Measurements from ENCODE around the gene CMIP. TPM values are rescaled to one million over a fixed set of nuclear protein-coding genes. Genes with fewer than 3 reads are reported as not detected.

CMIP gene
- total RNA-seq, 4 donors from 2014 or later: 63.9 to 89.9 (median 70.0) TPM

DNA sequence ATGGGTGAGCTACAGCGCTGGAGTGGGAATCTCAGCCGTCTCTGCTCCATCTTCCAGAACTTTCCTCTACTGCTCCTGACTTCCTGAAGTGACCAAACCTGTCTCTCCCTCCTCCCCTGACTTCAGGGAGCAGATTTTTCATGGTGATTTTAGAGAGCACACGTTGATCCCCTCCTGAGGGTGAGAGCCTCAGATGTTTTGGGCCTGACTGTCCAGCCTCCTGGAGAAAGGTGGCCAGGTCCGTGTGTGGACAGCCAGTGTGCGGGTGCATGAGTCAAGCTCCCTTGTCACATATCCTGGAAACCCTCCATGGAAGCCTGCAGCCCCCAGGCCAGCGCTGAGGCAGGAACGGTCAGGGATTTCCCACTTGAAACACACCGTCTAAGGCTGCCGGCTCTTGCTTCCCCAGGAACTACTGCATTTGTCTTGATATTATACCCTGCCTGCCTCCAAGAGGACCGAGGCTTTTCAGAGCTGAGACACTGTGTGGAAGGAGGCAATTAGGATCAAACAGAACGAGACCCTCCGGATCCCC is 143.1 kb downstream of the CMIP start:
- DNase-seq (ENCODE audit: low spot score in 2 of 2): no peak
- peaks cover 31% of the 10 kb centered on the region for H3K4me1 ChIP-seq
- no peak overlapping the region for H3K27ac ChIP-seq
- H3K4me3 ChIP-seq: no peak overlapping the region
- H3K27me3 ChIP-seq: no peaks in the 10 kb centered on the region
- TF ChIP-seq CTCF (IDR thresholded peaks at IDR 0.05) (no peak), POLR2A (IDR thresholded peaks at IDR 0.05) (no peak), EP300 (IDR thresholded peaks at IDR 0.05) (no peak), POLR2AphosphoS5 (IDR thresholded peaks at IDR 0.05) (no peak)
- H3K36me3 ChIP-seq: no peaks in the 10 kb centered on the region
- 89% methylated on average over 12 of the region's 12 CpGs for WGBS
- no peaks in the 10 kb centered on the region for H3K9me3 ChIP-seq

- TF ChIP-seq CTCF (IDR thresholded peaks at IDR 0.05) (no peak), POLR2A (IDR thresholded peaks at IDR 0.05) (no peak), EP300 (IDR thresholded peaks at IDR 0.05) (no peak), POLR2AphosphoS5 (IDR thresholded peaks at IDR 0.05) (no peak)
- Histone ChIP-seq H3K4me3 (no peak overlapping the region), H3K27me3 (no peaks in the 10 kb centered on the region), H3K27ac (no peak overlapping the region), H3K36me3 (no peaks in the 10 kb centered on the region), H3K9me3 (no peaks in the 10 kb centered on the region), H3K4me1 (peaks cover 27% of the 10 kb centered on the region)
- no peak for DNase-seq (ENCODE audit: low spot score in 2 of 2)
- WGBS: 92% methylated on average over 17 of the region's 17 CpGs
Measured at GRCh38 chr16:81588326-81589081, 143.9 kb downstream of the CMIP start.

- peaks cover 18% of the 10 kb centered on the region for H3K4me1 ChIP-seq
- H3K4me3 ChIP-seq: no peak overlapping the region
- no peaks in the 10 kb centered on the region for H3K27me3 ChIP-seq
- DNase-seq (ENCODE audit: low spot score in 2 of 2): no peak
- no peak overlapping the region for H3K27ac ChIP-seq
- WGBS: 73% methylated on average over 13 of the region's 13 CpGs
- H3K36me3 ChIP-seq: no peaks in the 10 kb centered on the region
- TF ChIP-seq CTCF (IDR thresholded peaks at IDR 0.05) (no peak), EP300 (IDR thresholded peaks at IDR 0.05) (no peak), POLR2A (IDR thresholded peaks at IDR 0.05) (no peak), POLR2AphosphoS5 (IDR thresholded peaks at IDR 0.05) (no peak)
- H3K9me3 ChIP-seq: no peaks in the 10 kb centered on the region
Measured at GRCh38 chr16:81589975-81590650, 145.5 kb downstream of the CMIP start.

DNA sequence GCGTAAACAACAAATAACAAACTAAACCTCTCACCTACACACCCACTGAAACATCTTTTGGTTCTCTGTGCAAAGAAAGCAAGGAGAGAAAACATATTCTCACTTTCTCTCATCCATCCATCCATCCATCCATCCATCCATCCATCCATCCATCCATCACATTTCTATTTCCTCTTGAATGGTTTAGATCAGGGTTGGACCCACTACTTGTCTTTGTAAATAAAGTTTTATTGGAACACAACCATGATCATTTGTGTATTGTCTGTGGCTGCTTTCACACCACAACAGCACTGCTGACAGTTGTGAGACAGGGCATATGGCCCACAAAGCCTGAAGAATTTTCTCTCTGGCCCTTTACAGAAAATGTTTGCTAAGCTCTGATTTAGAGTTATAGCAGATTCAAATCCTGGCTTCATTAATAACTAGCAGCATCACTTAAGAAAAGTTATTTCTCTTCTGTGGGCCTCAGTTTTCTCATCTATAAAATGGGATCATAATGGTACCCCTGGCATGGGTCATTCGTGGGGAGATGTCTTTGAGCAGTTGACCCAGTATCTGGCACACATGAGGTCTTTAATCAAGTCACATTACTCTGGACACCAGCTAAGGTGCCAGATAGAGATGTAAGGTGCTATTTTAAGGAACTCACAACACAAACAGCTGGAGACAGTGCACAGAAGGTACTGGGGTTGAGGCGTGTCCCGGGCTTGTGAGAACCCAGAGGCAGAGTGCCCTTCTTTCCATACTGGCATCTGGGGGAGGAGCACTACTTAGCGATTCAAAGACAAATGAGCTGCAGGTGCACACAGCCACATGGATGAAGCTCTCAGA is 146.3 kb downstream of the CMIP start:
- no peak overlapping the region for H3K27ac ChIP-seq
- WGBS: 81% methylated on average over 5 of the region's 5 CpGs

More for the DNA sequence above, 146.3 kb downstream of the CMIP start:
- Histone ChIP-seq H3K27me3 (no peaks in the 10 kb centered on the region), H3K9me3 (no peaks in the 10 kb centered on the region), H3K4me1 (peaks cover 15% of the 10 kb centered on the region), H3K4me3 (no peak overlapping the region), H3K36me3 (no peaks in the 10 kb centered on the region)
- TF ChIP-seq POLR2AphosphoS5 (IDR thresholded peaks at IDR 0.05) (no peak), EP300 (IDR thresholded peaks at IDR 0.05) (no peak), POLR2A (IDR thresholded peaks at IDR 0.05) (no peak), CTCF (IDR thresholded peaks at IDR 0.05) (no peak)
- no peak for DNase-seq (ENCODE audit: low spot score in 2 of 2)
